PFSK-1 (cell line): ENCODE measurements around the gene OGFOD3.

Source experiments
- POLR2AphosphoS5 ChIP-seq: IDR thresholded peaks from 2 replicates; pipeline ENCODE4 v1.6.1; 2012; ENCODE audit warnings: low read depth, mild to moderate bottlenecking, control low read depth, low read length, moderate library complexity
- REST ChIP-seq, 2 experiments: IDR thresholded peaks; 2 replicates each; pipeline versions ENCODE4 v1.6.1 to v1.8.0; 2011 to 2012; ENCODE audit warnings: low read depth in 2 of 2, low read length in 2 of 2, control low read depth in 1 of 2, inconsistent platforms in 1 of 2, mild to moderate bottlenecking in 1 of 2, moderate library complexity in 1 of 2; ENCODE audit not compliant: insufficient read depth in 1 of 2

DNA sequence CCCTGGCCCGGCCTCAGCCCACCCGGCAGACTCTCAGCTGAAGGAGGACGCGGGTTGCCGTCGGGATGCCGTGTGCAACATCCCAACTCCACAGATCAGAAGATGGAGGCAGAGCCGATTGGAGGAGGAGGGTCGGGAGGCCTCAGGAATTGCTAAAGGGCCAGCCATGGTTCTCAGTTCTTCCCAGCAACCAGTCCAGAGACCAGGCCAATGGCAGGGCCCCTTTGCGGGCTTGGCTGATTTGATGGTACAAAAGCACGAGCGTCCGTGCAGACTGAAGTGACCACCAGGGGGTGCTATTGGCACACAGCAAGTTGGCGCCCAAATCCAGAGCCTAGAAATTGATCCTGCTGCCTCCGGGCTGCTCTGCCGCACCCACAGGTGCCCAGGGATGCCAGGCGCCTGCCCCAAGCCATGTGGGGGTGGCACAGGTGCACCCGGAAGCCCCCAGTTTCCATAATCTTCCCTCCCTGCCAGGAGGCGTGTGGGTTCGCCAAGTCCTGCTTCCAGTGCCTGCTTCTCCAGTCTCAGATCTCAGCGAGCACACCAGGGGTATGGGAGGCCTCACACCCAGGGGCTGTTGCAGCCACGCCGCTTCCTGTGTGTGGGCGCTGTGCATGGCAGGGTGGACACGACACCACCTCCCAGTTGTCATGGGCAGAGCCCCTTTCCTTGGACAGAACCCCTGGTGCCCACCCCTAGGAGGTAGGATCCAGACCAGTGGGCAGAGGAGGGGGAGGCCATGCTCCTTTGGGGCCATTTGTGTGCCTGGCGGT, 66.5 kb downstream of the OGFOD3 start:
- TF ChIP-seq POLR2AphosphoS5 (no peak), REST (IDR thresholded peaks at IDR 0.05; ENCODE audit: insufficient read depth in 1 of 2, low read depth in 2 of 2, low read length in 2 of 2) (peak; percentile 84 to 87)
